ENCODE data around the gene COPS4. TPM values are rescaled to one million over a fixed set of nuclear protein-coding genes. Genes with fewer than 3 reads are reported as not detected.
"Not testable (repeated sequence)": the region's sequence is repeated elsewhere in the genome, so short reads cannot be mapped to it uniquely, and the experiment has no call there.

Gene COPS4
- total and polyA plus RNA-seq, 3 donors from 2014 or later: 73.2 to 100 (median 87.6) TPM

- H3K4me3 ChIP-seq: no peak overlapping the region
- no peaks in the 10 kb centered on the region for H3K9me3 ChIP-seq
- DNase-seq: no peak
- no peaks in the 10 kb centered on the region for H3K4me1 ChIP-seq
- H3K36me3 ChIP-seq (ENCODE audit: low read depth, missing control alignments): no peaks in the 10 kb centered on the region
- no peaks in the 10 kb centered on the region for H3K27me3 ChIP-seq
- no peak for TF ChIP-seq CTCF (IDR thresholded peaks at IDR 0.05)
- TF ChIP-seq POLR2A (IDR thresholded peaks at IDR 0.05): no peak
- 87 to 91% methylated on average over 10 of the region's 10 CpGs for WGBS, 2 donors
- intact Hi-C loops (cut with DNase I; ENCODE audit: low total_unique reads): no loop called here
- no peak overlapping the region for H3K27ac ChIP-seq
Measured at GRCh38 chr4:83067058-83067639, 32.2 kb downstream of the COPS4 start.

DNA sequence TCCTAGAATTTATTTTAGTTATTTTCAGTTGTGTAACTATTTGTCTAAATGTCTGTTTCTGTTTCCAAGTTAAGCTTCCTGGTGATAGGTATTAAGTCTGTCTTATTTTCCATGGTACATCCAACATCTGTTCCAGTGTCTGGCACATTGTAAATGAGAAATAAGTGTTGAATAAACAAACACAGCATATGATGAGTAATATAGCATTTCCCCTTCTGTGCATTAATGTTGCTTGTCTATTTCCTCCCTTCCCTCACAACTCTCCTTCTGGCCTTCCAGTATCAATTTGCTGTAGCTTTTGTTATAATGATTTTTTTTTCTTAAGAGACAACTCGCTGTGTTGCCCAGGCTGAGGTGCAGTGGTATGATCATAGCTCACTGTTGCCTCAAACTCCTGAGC is 36.1 kb downstream of the COPS4 start:
- intact Hi-C loops (cut with DNase I; ENCODE audit: low total_unique reads): no loop called here
- TF ChIP-seq POLR2A (IDR thresholded peaks at IDR 0.05) (no peak), CTCF (IDR thresholded peaks at IDR 0.05) (no peak)
- H3K9me3 ChIP-seq: no peaks in the 10 kb centered on the region
- DNase-seq: no peak
- no peak overlapping the region for H3K27ac ChIP-seq
- H3K36me3 ChIP-seq (ENCODE audit: low read depth, missing control alignments): no peaks in the 10 kb centered on the region
- no peaks in the 10 kb centered on the region for H3K4me1 ChIP-seq
- no peaks in the 10 kb centered on the region for H3K27me3 ChIP-seq
- no peak overlapping the region for H3K4me3 ChIP-seq
- 91 to 94% methylated on average over 1 of the region's 1 CpG for WGBS, 2 donors

GRCh38 chr4:83074086-83074704 is 39.2 kb downstream of the COPS4 start:
- Histone ChIP-seq H3K36me3 (ENCODE audit: low read depth, missing control alignments) (no peaks in the 10 kb centered on the region), H3K4me1 (no peaks in the 10 kb centered on the region), H3K9me3 (no peaks in the 10 kb centered on the region), H3K27ac (no peak overlapping the region), H3K27me3 (no peaks in the 10 kb centered on the region), H3K4me3 (no peak overlapping the region)
- DNase-seq: peak; percentile 36
- TF ChIP-seq CTCF (IDR thresholded peaks at IDR 0.05): peak in 2 of 3 experiments; percentile 51 to 65
- TF ChIP-seq POLR2A (IDR thresholded peaks at IDR 0.05): no peak
- 80 to 82% methylated on average over 10 of the region's 10 CpGs for WGBS, 2 donors
- intact Hi-C loops (cut with DNase I; ENCODE audit: low total_unique reads): no loop called here

- H3K27ac ChIP-seq; H3K27me3 ChIP-seq; H3K4me1 ChIP-seq; H3K9me3 ChIP-seq; intact Hi-C loops (cut with DNase I; ENCODE audit: low total_unique reads); DNase-seq; H3K36me3 ChIP-seq (ENCODE audit: low read depth, missing control alignments); H3K4me3 ChIP-seq: not testable (repeated sequence)
- 94 to 95% methylated on average over 7 of the region's 7 CpGs for WGBS, 2 donors
Measured at GRCh38 chr4:83074783-83075182, 39.8 kb downstream of the COPS4 start.

GRCh38 chr4:83075311-83076095 is 40.5 kb downstream of the COPS4 start:
- intact Hi-C loops (cut with DNase I; ENCODE audit: low total_unique reads): no loop called here
- H3K4me3 ChIP-seq: no peak overlapping the region

More at GRCh38 chr4:83075311-83076095, 40.5 kb downstream of the COPS4 start:
- WGBS, 2 donors: 62 to 66% methylated on average over 4 of the region's 4 CpGs
- H3K27me3 ChIP-seq: no peaks in the 10 kb centered on the region
- H3K9me3 ChIP-seq: no peaks in the 10 kb centered on the region
- no peak for DNase-seq
- H3K27ac ChIP-seq: no peak overlapping the region
- H3K4me1 ChIP-seq: no peaks in the 10 kb centered on the region
- H3K36me3 ChIP-seq (ENCODE audit: low read depth, missing control alignments): no peaks in the 10 kb centered on the region
- TF ChIP-seq CTCF (IDR thresholded peaks at IDR 0.05) (no peak), POLR2A (IDR thresholded peaks at IDR 0.05) (no peak)
